ENCODE measurements around the gene ITPKB.
"Not testable (repeated sequence)": the region's sequence is repeated elsewhere in the genome, so short reads cannot be mapped to it uniquely, and the experiment has no call there.

ITPKB gene

DNA sequence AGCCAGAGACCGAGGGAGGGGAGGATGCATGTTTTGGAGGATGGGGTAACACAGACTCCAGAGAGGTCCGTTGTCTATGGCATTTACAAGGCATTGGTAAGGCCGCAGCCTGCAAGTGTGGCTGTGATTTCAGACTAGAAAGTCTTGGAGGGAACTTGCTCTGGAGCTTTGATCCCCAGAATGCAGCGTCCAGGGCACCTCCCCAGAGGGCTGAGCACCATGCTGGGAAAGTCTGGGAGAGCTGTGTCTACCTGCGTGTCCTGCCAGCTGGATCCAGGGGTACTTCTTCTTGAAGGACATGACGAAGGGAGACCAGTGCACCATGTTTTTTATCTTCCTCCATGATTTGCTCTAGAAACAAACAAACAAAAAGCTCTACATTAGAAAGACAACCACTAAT lies 90.7 kb downstream of the ITPKB start:
- no peak for DNase-seq

DNA sequence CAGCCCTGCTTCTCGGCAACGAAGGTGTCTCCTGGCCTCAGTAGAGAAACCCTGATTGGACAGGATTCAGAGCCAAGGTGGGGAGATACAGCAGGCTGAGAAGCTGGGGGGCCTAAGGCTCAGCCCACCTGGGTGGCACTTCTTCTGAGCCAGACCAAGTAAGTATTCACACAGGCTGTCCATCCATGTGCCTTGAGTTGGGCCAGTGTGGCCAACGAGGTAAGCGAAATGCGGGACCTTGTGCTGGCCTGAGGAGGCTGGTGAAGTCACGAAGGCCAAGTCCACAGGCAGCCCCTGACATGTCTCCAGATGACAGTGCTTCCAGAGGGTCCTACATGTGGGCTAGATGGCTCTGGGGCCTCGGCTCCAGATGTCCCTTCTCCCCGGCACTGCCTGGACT lies 91.4 kb downstream of the ITPKB start:
- no peak for DNase-seq

DNA sequence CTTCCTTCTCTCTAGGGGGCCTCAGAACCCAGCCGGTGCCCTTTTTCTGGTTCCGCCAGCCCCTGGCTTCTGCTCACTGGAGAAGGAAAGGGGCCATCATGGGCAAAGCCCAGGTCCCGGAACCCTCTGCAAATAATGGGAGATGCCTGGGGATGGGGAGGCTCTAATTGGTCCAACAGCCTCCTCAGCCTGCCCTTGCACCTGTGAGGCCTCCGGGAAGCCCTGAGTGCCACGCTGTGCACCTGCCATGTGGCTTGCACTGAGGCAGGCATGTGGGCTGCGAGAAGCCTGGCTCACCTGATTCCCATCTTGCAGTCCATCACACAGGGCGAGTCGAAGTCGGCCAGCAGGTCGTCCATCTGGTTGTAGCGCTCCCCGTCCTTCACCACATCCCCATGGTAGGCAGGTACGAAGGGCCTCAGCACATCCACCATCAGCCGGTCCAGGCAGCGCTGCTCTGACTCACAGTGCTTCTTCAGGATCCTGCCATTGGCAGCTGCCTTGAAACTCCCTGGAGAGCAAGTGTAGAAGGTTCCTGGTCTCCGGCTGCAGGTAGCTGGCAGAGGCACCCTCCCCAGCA lies 92.1 kb downstream of the ITPKB start:
- no peak for DNase-seq

DNA sequence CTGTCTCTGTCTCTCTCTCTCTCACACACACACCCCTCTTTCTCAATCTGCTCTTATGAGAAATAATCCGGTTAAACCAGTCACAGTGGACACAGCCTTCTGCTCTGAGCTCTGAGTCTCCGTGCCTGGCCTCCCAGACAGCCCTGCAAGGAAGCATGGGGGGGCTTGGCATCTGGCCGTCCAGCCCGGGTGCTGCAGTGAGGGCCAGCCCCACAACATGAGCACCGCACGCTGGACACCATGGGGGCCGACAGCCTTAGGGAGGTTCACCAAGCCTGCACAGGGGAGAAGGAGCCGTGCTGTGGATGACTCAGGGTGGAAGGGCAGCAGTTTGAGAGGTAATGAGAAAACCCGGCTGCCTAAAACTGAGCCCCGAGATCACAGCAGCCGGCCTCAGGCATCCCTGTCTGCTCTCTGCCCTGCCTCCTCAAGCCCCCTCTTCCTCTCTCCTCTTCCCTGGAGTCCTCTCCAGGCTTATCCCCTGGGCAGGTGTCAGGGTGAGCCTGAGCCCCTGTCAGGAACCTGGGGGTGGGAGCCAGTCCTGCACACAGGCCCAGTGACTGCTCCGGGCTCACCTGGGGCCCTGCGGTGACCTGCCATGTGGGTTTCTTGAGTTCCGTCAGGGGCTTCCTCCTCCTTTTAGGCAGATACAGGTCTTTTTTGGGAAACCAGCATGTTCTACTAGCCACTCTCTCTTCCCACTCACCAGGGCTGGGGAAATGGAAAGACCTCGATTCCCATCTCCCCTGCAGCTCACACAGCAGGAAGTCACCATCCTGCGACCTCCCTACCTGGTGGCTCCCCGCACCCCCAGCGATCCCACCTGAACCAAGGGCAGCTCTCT lies 92.8 kb downstream of the ITPKB start:
- DNase-seq: no peak

DNA sequence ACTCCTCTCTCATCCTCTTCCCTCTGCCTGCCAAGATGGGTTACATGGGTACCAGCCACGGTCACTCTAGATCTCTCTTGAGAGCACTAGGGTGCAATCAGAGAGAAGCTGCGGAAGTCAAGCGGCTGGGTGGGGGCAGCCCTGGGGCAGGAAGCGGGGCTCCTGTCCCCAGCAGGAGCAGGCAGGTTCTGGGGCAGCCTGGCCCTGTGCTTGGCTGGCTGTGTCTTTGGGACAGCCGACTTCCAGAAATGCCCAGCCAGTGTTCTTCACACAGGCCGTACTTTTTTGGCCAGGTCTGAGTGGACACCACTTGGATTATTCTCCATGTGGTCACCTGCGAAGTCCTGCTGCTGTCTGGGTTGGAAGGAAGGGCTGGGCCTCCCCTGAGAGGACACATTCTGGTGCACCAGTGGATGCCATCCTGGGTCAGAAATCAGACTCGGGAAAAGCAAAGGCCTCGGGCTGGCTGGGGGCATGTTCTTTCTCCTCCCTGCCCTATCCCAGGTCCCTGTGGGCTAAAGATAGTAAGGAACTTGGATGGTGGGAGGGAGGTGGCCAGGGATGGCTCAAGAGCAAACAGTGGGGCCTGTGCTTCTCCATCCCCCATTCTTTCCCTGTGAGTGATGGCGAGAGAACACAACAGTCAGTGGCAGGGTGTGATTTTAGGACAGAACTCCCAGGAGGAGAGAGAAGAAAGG lies 93.7 kb downstream of the ITPKB start:
- no peak for DNase-seq

DNA sequence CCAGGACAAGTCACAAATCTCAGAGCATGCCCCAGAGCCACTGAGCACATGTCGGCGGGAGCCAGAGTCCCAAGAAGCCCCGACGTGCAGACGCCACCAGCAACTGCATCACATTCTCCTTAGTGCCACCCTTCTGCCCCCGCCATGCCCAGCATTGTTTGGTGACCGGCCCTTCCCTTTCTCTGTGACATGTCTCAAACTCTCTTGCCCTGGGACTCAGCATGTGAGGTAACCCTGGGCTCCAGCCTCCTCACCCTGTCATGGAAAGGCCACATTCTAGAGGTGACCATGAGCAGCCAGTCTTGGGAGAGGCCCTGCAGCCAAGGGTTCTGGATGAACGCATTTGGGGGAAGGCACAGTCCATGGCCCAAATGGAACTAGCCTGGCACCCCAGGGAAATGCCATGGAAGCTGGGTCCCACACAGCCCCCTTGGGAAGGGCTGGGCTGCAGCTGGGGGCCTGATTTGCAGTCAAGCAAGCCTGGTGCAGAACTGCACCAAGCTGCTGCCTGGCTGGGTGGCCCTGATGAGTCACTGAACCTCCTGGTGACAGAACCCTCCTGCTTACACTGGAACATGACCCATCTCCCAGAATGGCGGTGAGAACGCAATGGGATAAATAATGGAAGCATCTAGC lies 94.4 kb downstream of the ITPKB start:
- DNase-seq: no peak

DNA sequence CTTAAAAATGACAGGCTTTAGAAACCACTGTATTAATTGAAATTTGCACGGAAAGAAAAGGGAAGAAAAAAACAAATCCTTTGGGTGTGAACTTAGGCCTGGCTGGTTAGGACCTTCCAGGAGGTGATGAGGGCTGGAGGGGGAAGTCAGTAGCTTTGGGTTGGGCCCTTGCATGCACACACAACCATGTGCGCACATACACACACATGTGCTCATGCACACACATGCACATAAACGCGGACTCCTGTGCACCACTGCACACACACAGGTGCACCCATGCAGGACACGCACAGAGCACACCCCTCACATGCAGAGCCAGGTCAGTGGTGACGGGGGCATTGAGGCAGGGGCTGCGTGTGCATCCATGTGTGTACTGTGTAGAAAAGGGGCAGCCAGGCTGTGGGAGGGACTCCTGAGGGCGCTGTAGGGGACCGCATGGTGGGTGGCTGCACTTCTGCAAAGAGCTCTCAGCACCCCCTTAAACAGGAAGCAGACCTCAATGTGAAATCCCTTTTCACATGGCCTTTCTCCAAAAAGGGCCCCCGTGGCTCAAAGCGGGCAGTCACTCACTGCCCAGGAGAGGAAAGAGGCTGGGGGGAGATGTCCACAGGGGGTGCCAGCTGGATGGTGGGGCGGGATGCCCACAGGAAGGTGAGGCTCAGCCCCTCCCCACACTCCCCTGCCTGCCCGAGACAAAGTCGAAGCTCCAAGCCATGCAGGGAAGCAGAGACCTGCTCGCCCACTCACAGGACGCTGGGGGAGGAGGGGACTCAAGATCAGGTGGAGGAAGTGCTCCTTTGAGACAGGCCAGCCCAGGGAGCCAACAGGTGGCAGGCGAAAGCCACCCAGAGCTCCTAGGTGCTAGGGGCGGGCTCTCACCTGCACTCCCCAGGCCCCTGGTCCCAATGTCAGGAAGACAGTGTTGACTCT lies 95.2 kb downstream of the ITPKB start:
- DNase-seq: no peak

DNA sequence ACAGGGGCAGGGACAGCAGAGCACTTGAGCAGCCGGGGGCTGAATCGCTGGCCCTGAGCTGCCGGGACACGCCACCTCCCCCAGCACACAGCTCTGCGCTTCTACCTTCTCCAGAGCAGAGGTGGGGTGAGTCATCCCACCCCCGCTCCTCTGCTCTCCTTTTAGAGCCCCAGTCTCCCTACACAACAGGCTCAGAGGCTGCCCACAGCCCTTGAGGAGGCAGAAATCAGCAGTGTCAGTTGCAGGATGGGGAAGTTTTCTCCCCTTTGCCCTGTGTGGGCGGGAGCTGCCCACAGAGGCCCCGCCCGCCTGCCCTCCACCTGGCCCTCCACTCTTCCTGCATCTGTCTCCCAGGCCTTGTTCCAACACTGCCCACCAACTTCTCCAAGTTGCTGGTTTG lies 95.9 kb downstream of the ITPKB start:
- no peak for DNase-seq

DNA sequence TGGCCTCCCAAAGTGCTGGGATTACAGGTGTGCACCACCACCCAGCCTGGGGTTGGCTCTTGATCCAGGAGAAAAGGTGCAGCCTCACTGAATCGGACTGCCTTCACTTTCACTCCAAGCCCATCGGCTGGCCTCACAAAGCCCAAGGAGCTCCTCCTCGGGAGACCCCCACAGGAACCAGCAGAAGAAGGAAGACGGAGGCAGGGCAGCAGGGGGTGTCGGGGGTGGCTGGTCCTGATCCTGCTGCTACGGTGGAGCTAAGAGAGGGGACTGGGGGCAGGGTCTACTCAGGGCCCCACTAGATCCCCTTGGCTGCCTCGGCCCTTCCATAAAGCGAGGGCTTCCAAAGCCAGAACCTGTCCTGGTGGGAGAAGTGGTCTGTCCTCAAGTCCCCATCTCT lies 96.7 kb downstream of the ITPKB start:
- no peak for DNase-seq

GRCh38 chr1:226641671-226642231 lies 97.3 kb downstream of the ITPKB start:
- no peak for DNase-seq

GRCh38 chr1:226640321-226641136 lies 98.6 kb downstream of the ITPKB start:
- no peak for DNase-seq

GRCh38 chr1:226639631-226640061 lies 99.4 kb downstream of the ITPKB start:
- DNase-seq: no peak

- not testable (repeated sequence) for DNase-seq
These were observed 99.9 kb downstream of the ITPKB start for GRCh38 chr1:226639206-226639605.

- DNase-seq: no peak
These were observed 100.5 kb downstream of the ITPKB start for GRCh38 chr1:226638608-226639007.

- DNase-seq: no peak
These were observed 101.0 kb downstream of the ITPKB start for GRCh38 chr1:226638001-226638601.

DNA sequence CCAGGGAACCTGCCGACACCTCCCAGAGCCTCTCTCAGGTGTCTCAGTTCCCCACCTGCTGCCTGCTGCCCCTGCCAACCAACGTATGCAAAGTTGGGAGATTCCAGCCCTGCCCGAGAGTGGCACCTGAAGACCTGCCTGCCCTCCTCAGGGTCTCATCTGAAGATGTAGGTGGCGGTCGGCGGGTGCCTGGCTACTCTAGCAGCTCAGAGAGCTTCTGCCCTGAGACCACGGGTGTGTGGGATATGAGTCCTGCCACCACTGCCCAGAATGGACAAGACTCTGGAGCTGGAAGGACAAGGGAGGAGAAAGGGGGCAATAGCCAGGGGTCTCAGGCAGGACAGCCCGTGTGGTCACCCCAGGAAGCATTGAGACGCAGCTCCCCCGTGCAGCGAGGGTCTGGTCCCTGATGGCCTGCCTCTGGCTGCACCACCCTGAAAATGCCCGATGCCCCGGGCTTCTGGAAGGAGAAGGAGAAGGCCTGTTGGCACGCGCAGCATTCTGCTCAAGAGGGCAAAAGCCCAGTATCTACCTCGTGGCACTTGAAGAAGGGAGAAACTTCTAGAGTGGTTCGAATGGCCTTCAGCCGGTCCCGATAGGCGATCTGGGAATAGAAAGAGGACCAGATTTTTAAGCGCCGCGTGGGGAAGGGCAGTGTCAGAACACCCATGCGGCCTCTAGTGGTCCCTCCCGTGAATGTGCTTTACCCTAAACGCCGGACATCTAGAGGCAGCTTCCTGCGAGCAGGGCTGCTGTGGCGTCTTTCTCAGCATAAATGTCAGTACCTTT lies 101.7 kb downstream of the ITPKB start:
- DNase-seq: no peak

- DNase-seq: no peak
These were observed 102.3 kb downstream of the ITPKB start for GRCh38 chr1:226636847-226637096.

- no peak for DNase-seq
These were observed 103.6 kb downstream of the ITPKB start for GRCh38 chr1:226635456-226635941.

DNA sequence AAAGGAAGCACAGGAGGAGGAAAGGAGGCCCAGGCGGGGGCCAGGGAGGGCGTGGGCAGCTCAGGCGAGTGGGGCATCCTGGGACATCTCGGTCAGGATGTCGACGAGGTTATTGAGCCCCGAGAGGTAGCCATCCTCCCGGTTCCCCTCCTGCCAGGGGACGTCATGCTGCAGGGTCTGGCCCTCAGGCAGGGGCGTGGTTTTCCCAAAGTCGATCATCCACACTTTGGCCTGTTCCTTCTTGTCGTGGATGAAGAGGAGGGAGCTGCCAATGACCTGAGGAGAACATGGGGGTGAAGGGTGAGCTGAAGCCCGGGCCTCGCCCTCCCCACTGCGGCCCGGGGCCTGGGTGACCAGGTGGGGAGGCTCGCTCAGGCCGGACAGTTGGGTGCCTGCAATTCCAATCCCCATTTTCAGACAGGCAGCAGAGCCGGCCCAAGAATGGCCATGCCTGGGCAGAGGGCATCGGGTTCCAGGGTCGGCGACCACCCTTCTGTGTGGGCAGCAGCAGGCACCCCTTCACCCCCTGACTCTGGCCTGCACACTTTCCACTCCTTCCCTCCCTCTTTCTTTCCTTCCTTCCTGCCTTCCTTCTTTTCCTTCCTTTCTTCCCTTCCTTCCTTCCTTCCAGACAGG lies 104.4 kb downstream of the ITPKB start:
- no peak for DNase-seq
